ENCODE data around the gene TMEM266.

The TMEM266 gene

DNA sequence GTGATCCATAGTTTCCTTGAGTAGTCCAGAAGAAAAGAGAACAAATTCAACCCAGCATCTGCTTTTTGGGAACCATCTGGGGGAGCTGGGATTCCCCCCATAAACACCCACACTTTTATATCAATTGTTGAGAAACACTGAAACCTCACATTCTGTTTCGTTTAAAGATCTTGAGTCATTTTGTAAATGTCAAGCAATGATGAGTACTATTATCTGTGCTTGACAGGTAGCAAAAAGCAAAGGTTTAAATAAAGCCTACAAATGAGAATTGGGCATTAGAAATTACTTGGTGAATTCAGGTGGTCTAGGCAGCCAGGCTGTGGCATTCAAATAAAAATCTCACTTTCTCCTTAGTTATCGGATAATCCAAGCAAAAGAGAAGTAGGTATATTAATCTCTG is 75.7 kb downstream of the TMEM266 start:
- no peak for DNase-seq

GRCh38 chr15:76138436-76138835 is 78.7 kb downstream of the TMEM266 start:
- DNase-seq: no peak

DNA sequence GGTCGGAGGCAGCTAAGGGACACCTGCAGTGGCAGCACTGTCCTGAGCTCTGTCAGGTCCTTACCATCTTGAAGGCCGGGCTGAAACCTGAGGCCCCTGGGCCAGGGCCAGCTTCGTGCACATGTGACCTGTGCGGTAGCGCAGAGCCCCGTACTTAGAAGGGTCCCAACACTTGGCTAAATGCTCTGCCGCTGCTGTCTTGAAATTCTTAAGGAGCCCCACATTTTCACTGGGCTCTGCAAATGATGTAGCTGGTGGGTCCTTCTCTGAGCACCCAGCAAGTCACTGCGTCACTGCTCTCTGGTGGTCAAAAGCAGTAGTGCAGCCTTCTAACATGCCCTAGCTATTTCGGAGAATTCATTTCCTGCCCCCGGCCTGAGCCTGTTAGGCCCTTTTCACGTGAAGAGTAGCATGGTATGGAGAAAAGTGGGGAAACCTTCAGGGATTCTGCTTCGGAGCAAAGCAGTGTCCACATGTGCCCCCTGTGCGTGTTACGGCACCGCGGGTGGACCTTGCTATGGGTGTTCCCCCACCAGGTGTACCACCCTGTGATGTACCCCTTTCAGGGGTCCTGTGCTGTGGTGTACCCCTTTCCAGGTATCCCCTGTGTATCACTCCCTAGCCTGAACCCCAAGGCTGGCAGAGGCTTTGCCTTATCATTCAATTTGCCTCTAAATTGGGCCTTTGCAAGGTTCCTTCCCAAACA is 79.7 kb downstream of the TMEM266 start:
- DNase-seq: peak; percentile 83 to 87

DNA sequence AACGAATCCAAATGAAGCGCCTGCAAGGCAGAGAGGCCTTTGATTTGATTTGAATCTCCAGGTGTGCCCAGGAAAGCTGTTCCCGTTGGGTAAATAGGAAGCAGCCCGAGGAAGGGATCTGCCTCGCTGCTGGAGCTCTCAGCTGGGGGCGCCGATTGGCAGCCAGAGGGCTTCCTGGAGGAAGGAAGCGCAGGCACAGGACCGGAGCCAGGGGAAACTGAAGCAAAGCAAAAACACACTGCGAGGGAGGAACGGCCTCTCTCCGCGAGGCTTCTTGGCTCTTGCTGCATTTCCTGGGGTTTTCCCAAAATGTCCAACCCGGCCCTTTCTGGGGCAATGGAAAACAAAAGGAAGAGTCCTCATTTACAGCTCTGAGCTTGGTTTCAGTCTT is 80.3 kb downstream of the TMEM266 start:
- DNase-seq: no peak

DNA sequence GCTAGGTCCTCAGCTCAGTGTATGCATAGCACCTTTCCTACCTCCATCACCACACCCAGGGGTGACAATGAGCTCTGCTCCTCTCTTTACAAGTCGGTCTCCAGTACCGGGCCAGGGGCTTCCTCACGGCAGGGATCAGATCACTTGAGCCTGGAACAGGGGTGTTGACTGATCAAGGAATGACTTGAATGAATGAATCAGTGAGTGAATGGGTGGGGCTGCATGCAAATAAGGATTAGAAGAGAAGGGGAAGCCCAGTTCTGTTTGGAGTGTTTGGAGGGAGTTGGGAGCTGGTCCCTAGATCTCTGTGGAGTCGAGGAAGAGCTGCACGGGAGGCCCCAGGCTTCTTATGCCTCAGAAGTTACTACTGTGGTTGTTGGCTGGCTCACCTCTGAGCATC is 87.0 kb downstream of the TMEM266 start:
- DNase-seq: no peak

DNA sequence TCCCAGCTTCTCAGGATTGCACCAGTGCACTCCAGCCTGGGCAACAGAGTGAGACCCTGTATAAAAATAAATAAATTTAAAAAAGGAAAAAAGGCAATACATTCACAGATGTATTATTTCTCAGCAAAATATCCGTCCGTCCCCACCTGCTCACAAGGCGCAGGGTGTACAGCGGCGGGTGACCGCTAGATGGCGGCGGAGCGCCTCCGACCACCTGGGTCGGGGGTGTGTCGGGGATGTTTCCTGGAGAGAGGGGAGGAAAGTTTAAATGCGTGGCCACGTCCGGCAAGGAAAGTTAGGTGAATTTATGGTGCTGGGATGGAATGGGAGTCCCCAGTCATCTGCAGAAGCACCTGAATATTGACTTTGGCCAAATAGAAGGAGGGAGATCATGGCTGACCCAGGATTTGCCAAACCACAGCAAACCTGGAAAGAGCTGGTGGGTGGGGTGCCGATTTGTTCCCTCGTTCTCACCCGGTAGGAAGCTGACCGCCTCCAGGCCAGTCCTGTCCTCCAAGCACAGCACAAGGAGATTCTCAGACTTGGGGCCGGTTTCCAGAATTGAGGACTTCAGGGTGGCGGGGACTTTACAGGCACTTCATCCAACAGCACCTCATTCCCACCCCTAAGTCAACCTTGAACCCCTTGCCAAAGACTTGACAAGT is 88.3 kb downstream of the TMEM266 start:
- DNase-seq: peak; percentile 75 to 80

GRCh38 chr15:76149291-76149915 is 89.6 kb downstream of the TMEM266 start:
- DNase-seq: no peak

DNA sequence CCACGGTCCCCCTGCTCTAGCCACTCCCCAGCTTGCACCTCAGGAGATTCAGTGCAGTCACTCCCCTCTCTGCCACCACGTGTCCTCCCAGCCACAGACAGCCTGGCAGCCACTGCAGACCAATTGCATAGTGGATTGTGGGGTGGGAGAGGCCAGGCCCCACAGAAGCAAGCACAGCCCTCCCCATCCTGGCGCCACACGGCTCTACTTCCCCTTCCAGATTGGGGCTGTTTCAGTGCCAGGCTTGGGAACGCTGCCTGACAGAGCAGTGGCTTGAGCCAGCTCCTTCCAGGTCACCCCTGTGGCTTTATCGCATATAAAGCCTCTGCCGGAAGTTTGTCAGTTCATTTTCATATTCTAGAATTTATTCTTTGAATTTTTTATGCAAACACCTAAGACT is 90.7 kb downstream of the TMEM266 start:
- DNase-seq: no peak

GRCh38 chr15:76150971-76151598 is 91.3 kb downstream of the TMEM266 start:
- peak; percentile 91 to 93 for DNase-seq

GRCh38 chr15:76151599-76151974 is 91.8 kb downstream of the TMEM266 start:
- DNase-seq: no peak

DNA sequence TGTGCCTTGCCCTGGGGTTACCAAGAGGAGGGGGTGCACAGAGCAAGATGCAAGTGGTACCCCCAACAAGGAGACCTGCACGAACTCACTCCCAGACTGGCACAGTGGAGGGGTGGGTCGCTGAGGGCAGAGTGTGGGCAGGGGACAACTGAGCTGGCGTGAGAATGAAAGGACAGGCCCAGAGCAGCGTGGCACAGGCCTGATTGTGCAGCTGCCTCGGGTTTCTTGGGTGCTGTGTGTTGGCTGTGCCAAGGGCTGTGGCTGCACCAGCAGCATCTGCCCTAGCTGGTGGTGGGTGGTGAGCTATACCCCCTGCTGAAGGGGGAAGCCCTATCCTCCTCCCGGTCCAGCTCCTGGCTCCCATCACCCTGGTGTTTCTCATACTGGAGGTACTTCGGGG is 92.4 kb downstream of the TMEM266 start:
- no peak for DNase-seq

GRCh38 chr15:76153241-76154197 is 93.7 kb downstream of the TMEM266 start:
- DNase-seq: no peak

- DNase-seq: peak in 1 of 2 experiments; percentile 24
Observed at GRCh38 chr15:76155731-76156130, 95.9 kb downstream of the TMEM266 start.

- no peak for DNase-seq
Observed at GRCh38 chr15:76158226-76158625, 98.4 kb downstream of the TMEM266 start.

GRCh38 chr15:76158815-76159214 is 99.0 kb downstream of the TMEM266 start:
- DNase-seq: no peak

DNA sequence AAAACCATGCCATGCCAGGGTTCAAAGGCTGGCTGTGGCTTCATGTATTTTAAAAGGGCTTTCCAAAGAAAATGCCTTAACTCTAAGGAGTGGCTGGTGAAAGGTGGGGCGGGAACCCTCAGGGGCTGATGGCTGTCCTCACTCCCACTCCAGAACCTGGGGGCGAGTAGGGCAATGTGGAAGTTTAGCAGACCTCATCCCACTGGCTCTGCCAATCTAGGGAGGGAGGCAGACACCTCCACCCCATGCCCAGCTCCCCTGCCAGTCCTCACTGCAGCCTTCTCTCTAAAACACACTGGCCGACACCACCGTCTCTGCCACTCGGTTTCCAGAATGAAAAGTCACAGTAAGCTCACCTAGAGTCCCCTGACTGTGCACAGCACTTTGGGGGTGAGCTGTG is 99.5 kb downstream of the TMEM266 start:
- DNase-seq: no peak

GRCh38 chr15:76160426-76161152 is 100.8 kb downstream of the TMEM266 start:
- DNase-seq: no peak

DNA sequence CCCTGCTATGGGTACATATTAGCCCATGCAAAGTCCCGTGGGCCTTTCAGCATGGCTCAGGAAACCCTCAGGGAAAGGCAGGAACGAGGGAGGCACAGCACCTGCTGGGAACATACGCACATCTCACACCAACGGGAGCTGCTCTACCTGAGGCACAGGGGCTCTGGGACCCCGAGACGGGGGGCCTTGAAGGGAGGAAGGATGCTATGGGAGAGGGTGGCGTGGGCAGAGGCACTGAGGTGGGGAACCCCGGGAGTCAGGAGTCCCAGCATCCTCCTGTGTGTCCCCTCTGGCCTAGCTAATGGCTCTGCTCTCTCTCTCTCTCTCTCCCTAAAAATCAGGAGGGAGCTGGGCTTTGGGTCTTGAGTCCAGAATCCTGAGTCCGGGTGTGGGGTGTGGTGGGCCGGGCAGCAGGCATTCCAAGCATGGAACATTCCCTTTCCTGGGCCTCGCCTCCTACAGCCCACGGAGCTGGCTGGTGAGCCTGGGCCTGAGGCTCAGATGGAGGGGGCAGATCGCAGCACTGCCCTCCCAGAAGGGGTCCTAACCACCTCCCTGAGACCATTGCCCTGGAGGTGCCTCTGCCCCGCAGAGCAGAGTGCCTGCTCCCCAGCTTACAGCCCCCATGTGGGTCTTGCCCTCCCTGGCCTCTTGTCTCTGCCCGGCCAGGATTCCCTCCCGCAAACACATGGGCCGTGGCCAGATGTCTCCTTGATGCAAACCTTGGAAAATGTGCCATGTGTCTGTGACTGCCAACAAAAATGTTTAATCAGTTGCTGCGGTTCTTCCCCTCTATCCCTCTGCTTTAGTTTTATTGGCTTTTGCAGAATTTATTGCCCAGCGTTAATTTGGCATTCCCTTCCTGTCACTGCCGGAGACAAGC is 101.6 kb downstream of the TMEM266 start:
- no peak for DNase-seq

DNA sequence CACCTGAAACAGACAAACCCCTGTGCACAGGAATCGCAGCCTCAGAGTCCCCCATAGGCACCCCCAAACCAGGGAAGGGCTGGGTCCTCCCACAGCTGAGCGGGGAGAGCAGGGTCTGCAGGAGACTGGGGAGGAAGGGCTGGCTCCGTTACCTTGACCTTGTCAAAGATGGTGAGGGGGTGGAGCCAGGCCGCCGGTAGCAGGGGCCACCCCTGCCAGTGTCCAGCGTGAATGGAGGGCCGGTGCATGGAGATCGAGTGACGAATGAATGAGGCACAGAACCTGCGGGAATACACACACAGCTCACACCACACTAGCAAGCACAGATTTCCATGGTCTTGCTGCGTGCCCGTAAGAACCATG is 102.2 kb downstream of the TMEM266 start:
- no peak for DNase-seq

- DNase-seq: no peak
Observed at GRCh38 chr15:76162784-76163456, 103.1 kb downstream of the TMEM266 start.

Data from activated CD4-positive, alpha-beta T cell treated with anti-CD3 and anti-CD28 coated beads, Interleukin-2, amount 50 U/mL, for 48 hours (primary cell).